Activated naive CD8-positive, alpha-beta T cell treated with anti-CD3 and anti-CD28 coated beads for 36 hours (primary cell): ENCODE results near the gene ARHGAP24. TPM values are rescaled to one million over a fixed set of nuclear protein-coding genes. Genes with fewer than 3 reads are reported as not detected.

Source experiments
- DNase-seq: peaks from one replicate; pipeline ENCODE4 v3.0.0; 2021
- H3K27ac Mint-ChIP-seq: one replicate; pipeline ENCODE4 v1.8.0; 2022; ENCODE audit warnings: mild to moderate bottlenecking, moderate library complexity, mixed read lengths
- H3K27me3 Mint-ChIP-seq: one replicate; pipeline ENCODE4 v1.8.0; 2022; ENCODE audit warnings: mild to moderate bottlenecking, mixed read lengths
- H3K36me3 Mint-ChIP-seq: one replicate; pipeline ENCODE4 v1.8.0; 2021; ENCODE audit warnings: mild to moderate bottlenecking, mixed read lengths
- H3K4me1 Mint-ChIP-seq: one replicate; pipeline ENCODE4 v1.8.0; 2021; ENCODE audit warnings: mixed read lengths
- H3K4me3 Mint-ChIP-seq: one replicate; pipeline ENCODE4 v1.8.0; 2022; ENCODE audit warnings: mild to moderate bottlenecking, moderate library complexity, mixed read lengths
- H3K9me3 Mint-ChIP-seq: one replicate; pipeline ENCODE4 v1.8.0; 2022; ENCODE audit warnings: mixed read lengths
- total RNA-seq, 2 experiments: library from RNA; stranded (reverse); gene quantifications; one replicate each; pipeline ENCODE4 v1.2.3, GENCODE V29; 2021

The ARHGAP24 gene
- total RNA-seq, 2 experiments from 2014 or later = 0.62 to 0.92 TPM

- Mint-ChIP-seq H3K4me1 (no peaks in the 10 kb centered on the region), H3K27ac (no peak overlapping the region), H3K36me3 (no peaks in the 10 kb centered on the region), H3K4me3 (no peak overlapping the region), H3K9me3 (peaks cover under 1% of the 10 kb centered on the region), H3K27me3 (no peaks in the 10 kb centered on the region)
- DNase-seq = no peak
Measured at GRCh38 chr4:85671120-85671519, 196.2 kb downstream of the ARHGAP24 start.

DNA sequence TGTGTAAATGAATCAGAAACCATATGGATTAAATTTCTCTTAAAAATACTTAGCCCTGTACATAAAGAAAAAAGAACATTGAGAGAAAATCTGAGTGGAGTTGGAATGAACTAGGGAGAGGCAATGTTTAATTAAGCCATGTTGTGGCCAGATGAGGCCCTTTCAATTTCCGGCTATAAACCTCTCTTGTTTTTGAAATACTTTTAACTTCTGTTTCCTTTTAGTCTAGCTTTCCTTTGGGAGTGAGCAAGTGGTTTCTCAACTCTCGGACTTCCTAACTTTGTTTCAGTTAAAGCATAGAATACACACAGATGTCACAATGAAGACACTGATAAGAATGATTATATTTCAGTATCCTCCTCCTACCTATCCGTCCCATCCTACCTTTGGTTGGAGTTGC is 197.2 kb downstream of the ARHGAP24 start:
- DNase-seq = no peak
- H3K36me3 Mint-ChIP-seq = no peaks in the 10 kb centered on the region
- H3K9me3 Mint-ChIP-seq = no peaks in the 10 kb centered on the region
- no peak overlapping the region for H3K4me3 Mint-ChIP-seq
- H3K27me3 Mint-ChIP-seq = no peaks in the 10 kb centered on the region
- no peaks in the 10 kb centered on the region for H3K4me1 Mint-ChIP-seq
- H3K27ac Mint-ChIP-seq = no peak overlapping the region

DNA sequence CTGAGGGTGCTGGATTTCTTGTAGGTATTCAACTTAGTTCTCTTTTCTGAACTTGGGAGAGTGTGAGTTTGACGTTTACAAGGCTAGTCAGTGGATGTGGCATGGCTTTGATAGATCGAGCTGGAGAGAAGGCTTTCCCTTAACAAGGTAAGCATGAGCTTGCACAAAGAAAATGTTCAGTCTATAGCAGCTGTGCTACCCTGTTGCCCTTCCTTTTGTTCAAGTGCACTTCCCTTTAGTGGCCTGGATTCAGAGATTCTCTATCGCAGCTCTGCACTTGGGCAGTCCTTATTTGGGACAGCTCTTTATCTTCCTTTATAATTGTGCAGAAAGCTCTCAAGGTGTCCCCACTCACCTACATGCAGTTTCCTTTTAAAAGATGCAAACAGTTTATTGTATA is 198.0 kb downstream of the ARHGAP24 start:
- Mint-ChIP-seq H3K9me3 (no peaks in the 10 kb centered on the region), H3K4me3 (no peak overlapping the region), H3K36me3 (no peaks in the 10 kb centered on the region), H3K27me3 (no peaks in the 10 kb centered on the region), H3K27ac (no peak overlapping the region), H3K4me1 (no peaks in the 10 kb centered on the region)
- DNase-seq = no peak

- no peaks in the 10 kb centered on the region for H3K27me3 Mint-ChIP-seq
- H3K36me3 Mint-ChIP-seq = no peaks in the 10 kb centered on the region
- no peak overlapping the region for H3K4me3 Mint-ChIP-seq
- no peaks in the 10 kb centered on the region for H3K4me1 Mint-ChIP-seq
- no peak for DNase-seq
- H3K27ac Mint-ChIP-seq = no peak overlapping the region
- H3K9me3 Mint-ChIP-seq = no peaks in the 10 kb centered on the region
Measured at GRCh38 chr4:85673540-85673939, 198.6 kb downstream of the ARHGAP24 start.

- Mint-ChIP-seq H3K27ac (no peak overlapping the region), H3K27me3 (no peaks in the 10 kb centered on the region), H3K9me3 (peaks cover 2% of the 10 kb centered on the region), H3K4me1 (no peaks in the 10 kb centered on the region), H3K36me3 (no peaks in the 10 kb centered on the region), H3K4me3 (no peak overlapping the region)
- no peak for DNase-seq
Measured at GRCh38 chr4:85675076-85676049, 200.4 kb downstream of the ARHGAP24 start.

- no peaks in the 10 kb centered on the region for H3K27me3 Mint-ChIP-seq
- no peak overlapping the region for H3K4me3 Mint-ChIP-seq
- H3K36me3 Mint-ChIP-seq = no peaks in the 10 kb centered on the region
- DNase-seq = no peak
- H3K9me3 Mint-ChIP-seq = peaks cover 2% of the 10 kb centered on the region
- H3K27ac Mint-ChIP-seq = no peak overlapping the region
- no peaks in the 10 kb centered on the region for H3K4me1 Mint-ChIP-seq
Measured at GRCh38 chr4:85676050-85676425, 201.1 kb downstream of the ARHGAP24 start.

DNA sequence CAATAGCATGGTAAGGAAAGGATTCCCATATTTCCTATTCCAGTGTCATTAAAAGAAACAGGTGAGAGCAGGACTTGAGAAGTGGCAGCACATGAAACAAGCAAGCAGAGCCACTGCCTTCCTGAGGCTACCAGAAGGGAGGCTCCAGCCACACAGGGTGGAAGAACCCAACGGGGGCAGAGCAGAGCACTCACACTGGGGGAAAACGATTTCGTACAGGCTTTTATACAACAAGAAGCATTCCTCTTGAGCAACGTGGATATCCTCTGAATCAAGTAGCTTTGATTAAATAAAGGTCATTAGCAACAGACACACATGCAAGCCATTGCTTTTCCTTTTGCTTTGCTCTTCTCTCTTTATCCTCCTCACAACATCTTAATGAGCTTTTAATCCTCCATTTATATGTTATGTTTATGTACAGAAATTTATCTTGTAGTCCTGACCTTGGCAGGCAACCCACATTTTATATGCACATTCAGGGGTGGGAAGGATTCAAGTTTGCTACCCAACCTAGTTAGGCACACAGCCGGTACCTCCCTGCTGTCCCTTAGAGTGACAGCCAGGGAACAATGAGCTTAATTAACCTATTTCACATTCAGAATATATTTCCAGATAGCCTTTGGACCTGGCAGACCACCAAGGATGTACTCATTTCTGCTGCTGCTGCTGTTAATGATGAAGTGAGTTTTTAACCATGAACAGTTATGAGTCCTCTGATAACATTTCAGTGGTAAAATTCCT is 202.1 kb downstream of the ARHGAP24 start:
- Mint-ChIP-seq H3K27me3 (no peaks in the 10 kb centered on the region), H3K4me1 (no peaks in the 10 kb centered on the region), H3K36me3 (no peaks in the 10 kb centered on the region), H3K9me3 (peaks cover 2% of the 10 kb centered on the region), H3K4me3 (no peak overlapping the region), H3K27ac (no peak overlapping the region)
- no peak for DNase-seq

- H3K4me3 Mint-ChIP-seq = no peak overlapping the region
- H3K36me3 Mint-ChIP-seq = no peaks in the 10 kb centered on the region
- H3K4me1 Mint-ChIP-seq = no peaks in the 10 kb centered on the region
- no peaks in the 10 kb centered on the region for H3K27me3 Mint-ChIP-seq
- H3K27ac Mint-ChIP-seq = no peak overlapping the region
- peaks cover 2% of the 10 kb centered on the region for H3K9me3 Mint-ChIP-seq
- no peak for DNase-seq
Measured at GRCh38 chr4:85681221-85681657, 206.3 kb downstream of the ARHGAP24 start.

DNA sequence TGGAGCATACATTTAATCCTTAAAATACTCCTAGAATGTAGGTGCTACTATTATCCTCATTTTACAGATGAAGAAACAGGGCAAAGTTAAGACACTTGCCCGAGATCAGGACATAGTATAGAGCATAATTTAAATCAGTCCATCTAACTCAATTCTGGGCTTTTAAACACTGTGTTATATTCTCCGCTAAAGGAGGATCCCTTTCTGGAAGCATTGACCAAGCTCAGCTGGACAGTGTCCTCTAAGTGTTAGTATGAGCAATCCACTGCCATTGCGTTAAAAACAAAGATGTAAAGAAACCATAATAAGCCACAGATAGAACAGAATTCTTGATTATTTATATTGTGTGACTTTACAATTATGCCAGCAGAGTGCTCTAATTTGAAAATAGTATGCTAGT is 207.0 kb downstream of the ARHGAP24 start:
- H3K4me3 Mint-ChIP-seq = no peak overlapping the region
- no peaks in the 10 kb centered on the region for H3K36me3 Mint-ChIP-seq
- H3K27ac Mint-ChIP-seq = no peak overlapping the region
- H3K9me3 Mint-ChIP-seq = peaks cover 2% of the 10 kb centered on the region
- no peak for DNase-seq
- no peaks in the 10 kb centered on the region for H3K4me1 Mint-ChIP-seq
- no peaks in the 10 kb centered on the region for H3K27me3 Mint-ChIP-seq

DNA sequence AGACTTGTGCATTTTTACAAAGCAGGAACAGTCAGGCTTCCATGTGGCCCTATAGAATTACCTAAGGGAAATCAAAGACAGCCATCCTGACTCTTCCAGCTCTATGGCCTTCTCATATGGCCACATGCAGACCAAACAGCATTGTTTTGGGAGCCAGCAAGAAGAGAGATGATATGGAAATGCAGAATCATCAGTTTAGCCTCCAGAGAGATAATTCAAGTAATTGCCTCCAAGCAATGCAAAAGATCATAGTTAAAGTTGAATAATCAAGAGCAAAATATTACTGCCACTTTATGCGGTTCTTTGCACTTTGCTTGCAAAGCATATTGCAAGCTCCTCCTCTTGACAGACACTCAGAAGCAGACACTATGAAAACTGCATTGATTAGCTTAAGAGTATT is 207.4 kb downstream of the ARHGAP24 start:
- no peak overlapping the region for H3K27ac Mint-ChIP-seq
- H3K4me3 Mint-ChIP-seq = no peak overlapping the region
- DNase-seq = no peak
- no peaks in the 10 kb centered on the region for H3K36me3 Mint-ChIP-seq
- H3K27me3 Mint-ChIP-seq = no peaks in the 10 kb centered on the region
- peaks cover 2% of the 10 kb centered on the region for H3K9me3 Mint-ChIP-seq
- no peaks in the 10 kb centered on the region for H3K4me1 Mint-ChIP-seq

DNA sequence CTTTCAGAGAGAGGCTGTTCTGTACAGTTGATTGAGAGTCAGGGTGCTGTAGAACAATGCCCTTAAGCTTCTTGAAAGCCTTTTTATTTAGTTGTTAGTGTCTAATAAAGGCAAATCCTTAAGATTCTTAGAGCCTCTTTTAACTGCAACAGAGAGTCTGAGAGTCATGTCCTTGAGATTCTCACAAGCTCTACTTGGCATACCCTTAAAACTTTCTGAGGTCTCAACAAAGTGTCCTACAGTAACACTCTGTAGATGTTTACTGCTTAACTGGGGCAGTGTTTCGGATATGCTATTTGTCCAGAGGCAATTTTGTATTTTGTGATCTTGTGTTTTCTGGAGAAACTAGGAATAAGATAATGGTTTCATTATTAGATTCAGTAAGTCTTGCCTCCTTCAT is 209.7 kb downstream of the ARHGAP24 start:
- H3K27ac Mint-ChIP-seq = no peak overlapping the region
- no peaks in the 10 kb centered on the region for H3K4me1 Mint-ChIP-seq
- no peak for DNase-seq
- peaks cover 2% of the 10 kb centered on the region for H3K9me3 Mint-ChIP-seq
- H3K4me3 Mint-ChIP-seq = no peak overlapping the region
- no peaks in the 10 kb centered on the region for H3K36me3 Mint-ChIP-seq
- no peaks in the 10 kb centered on the region for H3K27me3 Mint-ChIP-seq

GRCh38 chr4:85686398-85686797 is 211.4 kb downstream of the ARHGAP24 start:
- no peak overlapping the region for H3K4me3 Mint-ChIP-seq
- peaks cover 2% of the 10 kb centered on the region for H3K9me3 Mint-ChIP-seq
- DNase-seq = no peak
- H3K27me3 Mint-ChIP-seq = no peaks in the 10 kb centered on the region
- no peaks in the 10 kb centered on the region for H3K4me1 Mint-ChIP-seq
- H3K27ac Mint-ChIP-seq = no peak overlapping the region
- no peaks in the 10 kb centered on the region for H3K36me3 Mint-ChIP-seq

GRCh38 chr4:85688055-85688740 is 213.2 kb downstream of the ARHGAP24 start:
- peaks cover 3% of the 10 kb centered on the region for H3K27me3 Mint-ChIP-seq
- H3K9me3 Mint-ChIP-seq = peaks cover 2% of the 10 kb centered on the region
- H3K4me1 Mint-ChIP-seq = no peaks in the 10 kb centered on the region
- no peak overlapping the region for H3K4me3 Mint-ChIP-seq
- H3K27ac Mint-ChIP-seq = no peak overlapping the region
- DNase-seq = no peak
- no peaks in the 10 kb centered on the region for H3K36me3 Mint-ChIP-seq

DNA sequence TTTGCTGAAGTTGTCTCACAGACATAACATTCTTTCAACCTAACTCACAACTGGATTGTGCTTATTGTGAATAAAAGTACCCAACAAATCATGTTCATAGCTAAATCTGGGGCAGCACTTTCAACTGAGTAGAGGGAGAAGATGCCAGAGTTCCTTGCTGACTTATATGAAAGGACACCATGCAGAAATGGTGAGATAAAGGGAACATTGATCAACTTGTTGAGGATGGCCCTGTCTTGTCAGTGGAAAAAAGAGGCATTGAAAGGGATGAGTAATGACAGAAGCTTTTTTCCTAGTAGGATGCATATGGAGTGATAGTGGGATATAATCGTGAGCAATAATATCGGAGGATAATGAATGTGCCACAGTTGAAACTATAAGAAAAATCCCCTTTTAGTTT is 221.7 kb downstream of the ARHGAP24 start:
- H3K27ac Mint-ChIP-seq = no peak overlapping the region
- H3K27me3 Mint-ChIP-seq = peaks cover 1% of the 10 kb centered on the region
- no peak for DNase-seq
- H3K36me3 Mint-ChIP-seq = no peaks in the 10 kb centered on the region
- peaks cover 3% of the 10 kb centered on the region for H3K9me3 Mint-ChIP-seq
- H3K4me3 Mint-ChIP-seq = no peak overlapping the region
- no peaks in the 10 kb centered on the region for H3K4me1 Mint-ChIP-seq

- no peaks in the 10 kb centered on the region for H3K4me1 Mint-ChIP-seq
- no peak overlapping the region for H3K4me3 Mint-ChIP-seq
- no peak overlapping the region for H3K27ac Mint-ChIP-seq
- no peaks in the 10 kb centered on the region for H3K27me3 Mint-ChIP-seq
- H3K36me3 Mint-ChIP-seq = no peaks in the 10 kb centered on the region
- no peak for DNase-seq
- H3K9me3 Mint-ChIP-seq = peaks cover 3% of the 10 kb centered on the region
Measured at GRCh38 chr4:85697854-85698253, 222.9 kb downstream of the ARHGAP24 start.
